ENCODE results near the gene SIK3.
"Not testable (repeated sequence)": the region's sequence is repeated elsewhere in the genome, so short reads cannot be mapped to it uniquely, and the experiment has no call there.

The SIK3 gene

DNA sequence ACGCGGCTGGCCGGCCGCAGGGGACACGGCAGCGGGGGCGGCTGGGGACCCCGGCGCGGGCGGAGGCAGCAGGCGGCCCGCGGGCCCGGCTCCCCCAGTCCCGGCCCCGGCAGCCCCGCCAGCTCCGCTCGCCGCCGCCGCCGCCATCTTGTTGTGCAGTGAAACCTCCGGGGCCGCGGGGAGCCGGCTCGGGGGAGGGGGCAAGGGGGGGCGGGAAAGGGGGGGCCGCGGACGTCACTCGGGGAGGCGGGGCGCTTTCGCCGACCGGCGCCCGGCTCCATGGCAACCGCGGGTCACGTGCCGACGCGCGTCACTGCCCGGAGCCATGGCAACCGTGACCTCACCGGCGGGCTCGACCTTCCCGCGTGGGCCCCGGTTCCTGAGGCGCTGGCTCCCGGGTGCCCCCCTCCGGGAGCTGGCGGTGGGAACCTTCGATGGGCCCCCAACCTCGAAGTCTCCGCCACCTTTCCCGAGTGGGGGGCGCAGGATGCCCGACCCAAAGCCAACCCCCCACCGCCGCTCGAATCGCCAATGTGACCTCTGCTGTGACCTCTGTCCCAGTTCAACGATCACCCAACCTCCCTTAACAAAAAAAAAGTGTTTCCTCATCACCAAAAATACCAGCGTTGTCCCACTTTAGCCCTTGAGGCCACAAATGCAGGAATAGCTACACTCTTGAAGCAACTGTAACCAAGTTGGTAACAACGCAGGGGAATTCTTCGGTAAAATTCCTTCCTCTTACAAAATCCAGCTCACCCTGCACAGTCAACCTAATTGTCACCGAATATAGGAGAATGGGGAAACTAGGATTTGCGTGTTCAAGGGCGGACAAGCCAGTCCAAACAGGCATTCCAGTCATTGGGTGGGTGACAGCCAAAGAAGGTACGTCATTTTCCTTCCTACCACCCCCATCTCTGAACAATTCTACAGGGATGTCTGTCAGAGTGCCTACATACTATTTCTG, at the start of gene SIK3:
Gene SIK3 (minus strand): TSS at position 160 of the 964 bp plus-strand sequence. CDS start 13 bp downstream, at position 147.
- TF ChIP-seq, protein P1, sequence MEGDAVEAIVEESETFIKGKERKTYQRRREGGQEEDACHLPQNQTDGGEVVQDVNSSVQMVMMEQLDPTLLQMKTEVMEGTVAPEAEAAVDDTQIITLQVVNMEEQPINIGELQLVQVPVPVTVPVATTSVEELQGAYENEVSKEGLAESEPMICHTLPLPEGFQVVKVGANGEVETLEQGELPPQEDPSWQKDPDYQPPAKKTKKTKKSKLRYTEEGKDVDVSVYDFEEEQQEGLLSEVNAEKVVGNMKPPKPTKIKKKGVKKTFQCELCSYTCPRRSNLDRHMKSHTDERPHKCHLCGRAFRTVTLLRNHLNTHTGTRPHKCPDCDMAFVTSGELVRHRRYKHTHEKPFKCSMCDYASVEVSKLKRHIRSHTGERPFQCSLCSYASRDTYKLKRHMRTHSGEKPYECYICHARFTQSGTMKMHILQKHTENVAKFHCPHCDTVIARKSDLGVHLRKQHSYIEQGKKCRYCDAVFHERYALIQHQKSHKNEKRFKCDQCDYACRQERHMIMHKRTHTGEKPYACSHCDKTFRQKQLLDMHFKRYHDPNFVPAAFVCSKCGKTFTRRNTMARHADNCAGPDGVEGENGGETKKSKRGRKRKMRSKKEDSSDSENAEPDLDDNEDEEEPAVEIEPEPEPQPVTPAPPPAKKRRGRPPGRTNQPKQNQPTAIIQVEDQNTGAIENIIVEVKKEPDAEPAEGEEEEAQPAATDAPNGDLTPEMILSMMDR (IDR thresholded peaks at IDR 0.05): no peak
- no peak for TF ChIP-seq ZFX (IDR thresholded peaks at IDR 0.05; ENCODE audit: borderline replicate concordance)
- H3K27ac ChIP-seq: peak within 1 kb of the TSS; percentile 64

DNA sequence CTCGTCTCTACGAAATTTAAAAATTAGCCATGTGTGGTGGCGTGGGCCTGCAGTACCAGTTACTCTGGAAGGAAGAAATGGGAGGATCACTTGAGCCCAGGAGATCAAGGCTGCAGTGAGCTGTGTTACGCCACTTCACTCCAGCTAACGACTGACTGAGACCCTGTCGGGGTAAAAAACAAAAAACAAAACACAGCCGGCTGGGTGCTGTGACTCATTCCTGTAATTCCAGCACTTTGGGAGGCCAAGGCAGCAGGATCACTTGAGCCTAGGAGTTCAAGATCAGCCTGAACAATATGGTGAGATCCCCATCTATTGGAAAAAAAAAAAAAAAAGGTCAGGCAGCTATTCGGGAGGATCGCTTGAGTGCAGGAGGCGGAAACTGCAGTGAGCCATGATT, 48.3 kb upstream of the SIK3 start:
- TF ChIP-seq, protein P1 (IDR thresholded peaks at IDR 0.05): no peak
- TF ChIP-seq ZFX (IDR thresholded peaks at IDR 0.05; ENCODE audit: borderline replicate concordance): no peak
- H3K27ac ChIP-seq: no peak overlapping the region

DNA sequence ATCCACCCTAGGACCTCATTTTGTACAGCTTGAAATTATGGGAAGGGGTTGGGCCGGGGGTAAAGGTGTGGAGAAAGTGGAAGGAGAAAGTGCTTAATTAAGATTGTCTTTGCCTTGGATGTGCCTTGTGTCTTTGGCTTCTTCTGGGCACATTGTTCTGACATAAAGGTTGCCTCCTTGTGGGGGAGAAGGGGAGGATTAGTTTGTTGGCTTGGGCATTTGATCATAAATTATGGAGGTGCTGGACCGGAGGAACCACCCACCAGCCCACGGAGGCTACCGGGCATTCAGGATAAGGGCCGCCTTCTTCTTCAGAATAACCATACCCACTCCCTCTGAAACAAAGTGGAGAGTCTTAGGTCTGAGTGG, 47.1 kb upstream of the SIK3 start:
- TF ChIP-seq ZFX (IDR thresholded peaks at IDR 0.05; ENCODE audit: borderline replicate concordance): no peak
- TF ChIP-seq, protein P1 (IDR thresholded peaks at IDR 0.05): no peak
- H3K27ac ChIP-seq: no peak overlapping the region

DNA sequence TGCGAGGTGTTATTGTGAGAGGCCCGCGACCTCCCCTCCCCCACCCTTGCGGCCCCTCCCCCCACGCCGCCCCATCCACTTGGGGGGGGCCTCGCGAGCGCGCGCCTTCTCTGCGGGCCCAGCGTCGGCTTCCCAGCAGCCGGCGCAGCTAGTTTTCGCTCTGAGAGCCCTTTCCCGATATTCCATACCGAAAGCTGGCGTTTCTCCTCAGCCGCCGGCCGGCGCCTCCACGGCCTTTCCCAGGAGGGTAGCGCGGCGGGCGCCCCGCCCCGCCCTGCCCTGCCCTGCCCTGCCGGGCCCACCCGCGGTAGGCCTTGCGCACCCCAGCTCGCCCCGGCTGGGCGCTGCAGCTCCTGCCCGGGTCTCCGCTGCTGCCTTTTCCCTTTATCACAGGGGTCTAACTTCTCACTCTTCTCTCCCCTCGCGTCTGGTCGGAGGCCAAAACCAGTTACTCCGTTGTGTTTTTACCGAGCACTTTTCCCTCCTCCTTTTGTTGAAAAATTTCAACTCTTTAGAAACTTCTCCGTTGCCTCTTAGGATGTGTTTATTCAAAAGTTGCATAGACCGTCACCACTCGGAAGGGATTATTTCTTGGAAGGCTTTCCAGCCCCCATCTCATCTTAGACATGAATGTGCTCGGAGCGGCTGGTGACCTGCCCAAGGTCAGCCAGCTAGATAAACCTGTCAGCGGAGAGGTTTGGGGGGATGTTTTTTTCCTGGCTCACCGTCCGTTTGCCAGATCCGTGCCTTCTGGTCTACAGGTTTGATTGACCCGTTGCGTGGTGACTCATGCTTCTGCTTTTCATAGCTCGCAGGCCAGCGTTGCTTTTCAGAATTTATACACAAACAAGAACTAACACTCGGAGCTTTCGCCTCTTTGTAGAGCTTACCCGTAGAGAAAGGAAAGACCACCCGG, 46.5 kb upstream of the SIK3 start:
- TF ChIP-seq, protein P1 (IDR thresholded peaks at IDR 0.05): no peak
- TF ChIP-seq ZFX (IDR thresholded peaks at IDR 0.05; ENCODE audit: borderline replicate concordance): no peak
- peak overlapping the region; percentile 85 for H3K27ac ChIP-seq

DNA sequence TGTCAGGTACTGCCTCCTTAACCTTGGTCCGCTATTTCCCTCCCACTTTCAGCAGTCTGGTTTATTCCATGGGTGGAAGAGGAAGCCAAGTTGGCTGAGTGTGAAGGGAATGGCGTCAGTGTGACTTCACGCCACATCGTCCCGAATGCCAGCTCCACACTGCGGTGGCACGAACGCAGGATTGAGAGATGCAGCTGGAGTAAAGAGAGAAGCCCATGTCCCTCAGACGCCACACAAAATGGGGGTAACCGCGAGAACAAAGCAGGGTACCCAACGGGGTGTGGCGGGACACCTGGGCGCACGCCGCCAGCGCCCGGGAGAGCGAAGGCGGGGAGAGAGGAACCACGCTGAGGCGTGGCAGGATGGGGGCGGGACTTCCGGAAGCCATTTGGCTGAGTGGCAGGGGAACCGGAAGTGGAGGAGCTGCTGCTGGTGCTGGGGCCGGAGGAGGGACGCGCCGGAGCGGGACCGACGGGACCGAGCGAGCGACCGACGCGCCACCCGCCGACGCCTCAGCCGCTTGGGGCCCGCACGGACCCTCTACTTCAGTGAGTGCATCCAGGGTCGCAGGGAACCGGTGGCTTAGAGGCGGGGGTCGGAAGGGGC, 45.7 kb upstream of the SIK3 start, which contains the start of gene PAFAH1B2:
Gene PAFAH1B2 (plus strand): TSS at position 417 of the 606 bp plus-strand sequence. CDS start 8,161 bp downstream, outside the sequence.
- no peak for TF ChIP-seq ZFX (IDR thresholded peaks at IDR 0.05; ENCODE audit: borderline replicate concordance)
- TF ChIP-seq, protein P1 (IDR thresholded peaks at IDR 0.05): no peak
- H3K27ac ChIP-seq: peak within 1 kb of the TSS; percentile 85

DNA sequence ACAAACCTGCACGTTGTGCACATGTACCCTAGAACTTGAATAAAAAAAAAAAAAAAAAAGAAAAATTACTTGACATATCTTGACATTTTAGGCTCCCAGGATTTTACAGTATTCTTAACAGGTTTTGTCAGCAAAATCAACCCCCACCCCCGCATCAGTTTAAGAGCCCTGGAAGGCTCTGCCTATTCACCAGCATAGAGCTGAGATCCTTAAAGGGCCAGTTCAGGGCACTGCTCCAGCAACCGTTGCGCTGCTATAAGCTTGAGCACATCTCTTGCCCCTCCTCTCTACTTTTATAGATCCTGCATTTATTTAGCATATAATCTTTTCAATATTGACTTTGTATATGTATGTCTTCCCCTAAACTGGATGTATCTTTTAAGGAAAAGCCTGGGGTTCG, 45.2 kb upstream of the SIK3 start:
- TF ChIP-seq, protein P1 (IDR thresholded peaks at IDR 0.05): no peak
- no peak for TF ChIP-seq ZFX (IDR thresholded peaks at IDR 0.05; ENCODE audit: borderline replicate concordance)
- H3K27ac ChIP-seq: peak overlapping the region; percentile 85

DNA sequence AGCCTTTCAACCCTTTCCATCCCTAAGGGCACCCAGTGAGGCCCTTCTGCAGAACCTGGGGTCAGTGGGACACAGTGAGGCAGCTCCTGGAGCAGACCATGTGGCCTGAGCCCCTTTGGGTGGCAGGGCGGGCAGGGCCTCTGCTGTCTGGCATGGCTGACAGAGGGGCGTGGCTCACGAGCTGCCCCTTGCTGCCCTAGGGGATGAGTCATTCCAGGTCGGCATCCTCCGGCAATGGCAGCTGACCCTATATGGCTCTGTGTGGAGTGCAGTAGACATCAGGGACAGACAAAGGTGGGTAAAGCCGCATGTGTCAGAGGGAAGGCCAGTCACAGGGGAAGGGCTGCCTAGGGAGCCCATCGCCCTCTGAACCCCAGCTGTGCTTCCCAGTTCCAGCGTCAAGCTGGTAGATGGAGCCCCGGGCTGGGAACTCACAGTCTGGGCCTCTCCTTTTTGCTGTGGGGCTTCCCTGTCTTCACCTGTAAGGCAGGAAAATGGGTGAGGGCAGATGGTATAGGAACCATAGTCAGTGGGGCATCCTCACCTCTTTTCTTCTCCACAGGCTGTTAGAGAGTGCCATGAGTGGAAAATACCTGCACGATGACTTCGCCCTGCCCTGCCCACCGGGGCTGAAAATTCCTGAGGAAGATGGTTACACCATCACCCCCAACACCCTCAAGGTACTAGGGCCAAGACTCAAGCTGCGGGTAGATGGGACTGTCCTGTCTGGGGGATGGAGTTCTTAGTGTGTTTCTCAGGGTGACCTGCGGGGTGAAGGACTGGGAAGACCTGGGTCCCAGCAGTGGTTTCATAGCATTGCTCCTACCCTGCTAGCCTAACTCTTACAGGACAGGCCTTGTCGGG, 39.2 kb upstream of the SIK3 start:
- not testable (repeated sequence) for H3K27ac ChIP-seq

DNA sequence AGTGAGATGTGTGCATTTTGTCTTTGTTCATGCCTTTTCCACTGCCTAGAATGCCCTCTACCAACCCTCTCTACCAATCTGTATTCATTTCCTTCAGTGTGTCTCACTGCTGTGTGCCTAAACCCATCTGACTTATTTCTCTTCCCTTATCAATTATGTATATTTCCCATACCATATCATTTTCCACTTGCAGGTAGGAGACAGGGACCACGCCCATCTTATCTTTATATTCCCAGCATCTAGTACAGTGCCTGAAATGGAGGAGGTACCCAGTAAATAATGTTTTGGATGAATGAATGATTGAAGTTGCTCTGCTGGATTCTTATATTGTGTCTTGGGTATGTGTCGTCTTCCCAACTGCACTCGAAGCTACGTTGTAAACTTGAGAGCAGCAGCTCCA, 36.8 kb upstream of the SIK3 start:
- not testable (repeated sequence) for H3K27ac ChIP-seq
